ENCODE results near the gene DNAH2.

Gene DNAH2, protein sequence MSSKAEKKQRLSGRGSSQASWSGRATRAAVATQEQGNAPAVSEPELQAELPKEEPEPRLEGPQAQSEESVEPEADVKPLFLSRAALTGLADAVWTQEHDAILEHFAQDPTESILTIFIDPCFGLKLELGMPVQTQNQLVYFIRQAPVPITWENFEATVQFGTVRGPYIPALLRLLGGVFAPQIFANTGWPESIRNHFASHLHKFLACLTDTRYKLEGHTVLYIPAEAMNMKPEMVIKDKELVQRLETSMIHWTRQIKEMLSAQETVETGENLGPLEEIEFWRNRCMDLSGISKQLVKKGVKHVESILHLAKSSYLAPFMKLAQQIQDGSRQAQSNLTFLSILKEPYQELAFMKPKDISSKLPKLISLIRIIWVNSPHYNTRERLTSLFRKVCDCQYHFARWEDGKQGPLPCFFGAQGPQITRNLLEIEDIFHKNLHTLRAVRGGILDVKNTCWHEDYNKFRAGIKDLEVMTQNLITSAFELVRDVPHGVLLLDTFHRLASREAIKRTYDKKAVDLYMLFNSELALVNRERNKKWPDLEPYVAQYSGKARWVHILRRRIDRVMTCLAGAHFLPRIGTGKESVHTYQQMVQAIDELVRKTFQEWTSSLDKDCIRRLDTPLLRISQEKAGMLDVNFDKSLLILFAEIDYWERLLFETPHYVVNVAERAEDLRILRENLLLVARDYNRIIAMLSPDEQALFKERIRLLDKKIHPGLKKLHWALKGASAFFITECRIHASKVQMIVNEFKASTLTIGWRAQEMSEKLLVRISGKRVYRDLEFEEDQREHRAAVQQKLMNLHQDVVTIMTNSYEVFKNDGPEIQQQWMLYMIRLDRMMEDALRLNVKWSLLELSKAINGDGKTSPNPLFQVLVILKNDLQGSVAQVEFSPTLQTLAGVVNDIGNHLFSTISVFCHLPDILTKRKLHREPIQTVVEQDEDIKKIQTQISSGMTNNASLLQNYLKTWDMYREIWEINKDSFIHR (N-terminal part only)

DNA sequence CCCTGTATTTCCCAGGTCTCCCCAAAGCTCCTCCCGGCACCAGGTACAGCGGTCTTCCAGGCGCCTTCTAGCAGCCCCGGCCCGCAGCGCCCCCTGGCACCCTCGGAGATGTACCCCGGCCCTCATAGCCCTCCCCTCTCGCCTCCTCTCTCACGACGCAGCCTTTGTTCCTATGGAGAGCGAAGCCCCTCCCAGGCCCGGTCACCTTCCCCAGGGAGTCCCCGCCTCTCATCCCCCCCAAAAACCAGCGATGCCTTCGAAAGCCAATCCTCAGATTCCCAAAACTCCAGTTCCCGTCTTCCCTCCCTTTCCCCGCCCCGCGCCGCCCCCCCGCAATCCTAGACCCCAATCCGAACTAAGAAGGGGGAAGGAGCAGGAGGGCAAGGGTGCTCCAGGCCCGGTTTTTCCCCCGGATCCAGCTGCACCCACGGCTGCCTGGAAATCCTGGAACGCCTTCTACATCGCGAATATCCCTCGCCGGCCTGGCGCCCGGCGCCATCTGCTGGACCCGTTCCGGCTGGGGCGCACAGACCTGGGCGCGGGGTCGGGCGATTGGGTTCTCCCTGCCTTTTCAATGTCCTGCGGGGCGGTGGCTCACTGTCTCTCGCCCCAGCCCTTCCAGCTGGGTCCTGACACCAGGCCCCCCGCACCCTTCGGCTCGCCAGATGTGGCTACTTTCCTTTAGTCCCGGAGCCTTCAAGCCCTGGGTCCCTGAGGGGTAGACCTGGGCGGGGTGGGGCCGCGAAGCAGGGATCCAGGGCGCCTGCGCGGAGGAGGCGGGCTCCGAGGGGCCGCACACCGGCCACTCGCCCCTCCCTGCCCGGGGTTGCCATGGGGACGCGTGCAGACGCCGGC is at the start of gene DNAH2:
Gene DNAH2, plus strand, starts transcription at position 844 of the 855 bp plus-strand sequence. CDS start 1,991 bp downstream, outside the sequence.
- DNase-seq, result peak; percentile 76

DNA sequence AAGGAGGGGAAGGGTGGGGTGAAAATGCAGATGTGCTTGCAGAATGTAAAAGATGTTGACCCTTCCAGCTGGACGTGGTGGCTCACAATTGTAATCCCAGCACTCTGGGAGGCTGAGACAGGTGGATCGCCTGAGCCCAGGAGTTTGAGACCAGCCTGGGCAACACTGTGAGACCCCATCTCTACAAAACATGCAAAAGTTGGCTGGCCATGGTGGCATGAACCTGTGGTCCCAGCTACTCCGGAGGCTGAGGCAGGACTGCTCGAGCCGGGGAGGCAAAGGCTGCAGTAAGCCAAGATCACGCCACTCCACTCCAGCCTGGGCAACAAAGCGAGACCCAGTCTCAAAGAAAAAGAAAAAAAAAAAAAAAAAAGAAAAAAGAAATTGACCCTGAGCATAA is 49.1 kb upstream of the DNAH2 start:
- no peak for DNase-seq

GRCh38 chr17:7673239-7673638 is 44.3 kb upstream of the DNAH2 start:
- DNase-seq, result peak; percentile 70

GRCh38 chr17:7674934-7675333 is 42.6 kb upstream of the DNAH2 start:
- no peak for DNase-seq

DNA sequence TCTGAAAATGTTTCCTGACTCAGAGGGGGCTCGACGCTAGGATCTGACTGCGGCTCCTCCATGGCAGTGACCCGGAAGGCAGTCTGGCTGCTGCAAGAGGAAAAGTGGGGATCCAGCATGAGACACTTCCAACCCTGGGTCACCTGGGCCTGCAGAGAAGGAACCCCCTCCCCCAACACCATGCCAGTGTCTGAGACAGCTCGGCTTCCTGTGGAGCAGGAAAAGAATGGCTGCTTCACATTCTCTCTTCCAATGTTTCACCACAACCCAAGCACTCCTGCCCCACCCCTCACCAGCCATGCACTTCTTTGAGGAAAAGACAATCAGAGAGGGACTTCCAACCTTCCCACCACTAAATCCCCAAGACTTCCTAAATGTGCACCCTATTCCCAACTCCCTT is 41.0 kb upstream of the DNAH2 start:
- DNase-seq, result no peak

DNA sequence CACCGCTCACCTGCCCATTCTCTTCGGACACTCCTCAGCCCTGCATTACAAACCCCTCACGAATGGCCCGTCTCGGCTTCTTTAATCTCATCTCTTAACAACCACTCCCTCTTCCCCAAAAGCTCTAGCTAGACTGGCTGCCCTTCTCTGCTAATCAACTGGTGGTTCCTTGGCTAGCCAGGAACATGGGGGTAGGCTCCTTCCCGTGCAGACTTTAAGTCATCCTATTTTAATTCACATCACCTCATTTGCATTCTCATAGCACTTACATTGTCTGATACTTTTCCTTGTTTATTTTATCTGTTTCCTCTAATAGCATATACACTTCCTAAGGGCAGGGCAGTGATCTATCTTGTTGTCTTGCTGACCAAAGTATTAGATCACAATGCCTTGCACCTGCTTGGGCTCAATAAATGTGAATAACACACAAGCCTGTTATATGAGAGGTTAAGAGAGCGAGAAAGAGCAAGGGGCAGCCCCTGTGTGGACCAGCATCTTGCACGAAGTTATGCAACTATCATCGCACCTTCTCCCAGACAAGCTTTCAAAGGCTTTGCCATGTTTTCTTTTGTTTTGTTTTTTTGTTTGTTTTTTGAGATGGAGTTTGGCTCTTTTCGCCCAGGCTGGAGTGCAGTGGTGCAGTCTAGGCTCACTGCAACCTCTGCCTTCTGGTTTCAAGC is 40.0 kb upstream of the DNAH2 start:
- no peak for DNase-seq

DNA sequence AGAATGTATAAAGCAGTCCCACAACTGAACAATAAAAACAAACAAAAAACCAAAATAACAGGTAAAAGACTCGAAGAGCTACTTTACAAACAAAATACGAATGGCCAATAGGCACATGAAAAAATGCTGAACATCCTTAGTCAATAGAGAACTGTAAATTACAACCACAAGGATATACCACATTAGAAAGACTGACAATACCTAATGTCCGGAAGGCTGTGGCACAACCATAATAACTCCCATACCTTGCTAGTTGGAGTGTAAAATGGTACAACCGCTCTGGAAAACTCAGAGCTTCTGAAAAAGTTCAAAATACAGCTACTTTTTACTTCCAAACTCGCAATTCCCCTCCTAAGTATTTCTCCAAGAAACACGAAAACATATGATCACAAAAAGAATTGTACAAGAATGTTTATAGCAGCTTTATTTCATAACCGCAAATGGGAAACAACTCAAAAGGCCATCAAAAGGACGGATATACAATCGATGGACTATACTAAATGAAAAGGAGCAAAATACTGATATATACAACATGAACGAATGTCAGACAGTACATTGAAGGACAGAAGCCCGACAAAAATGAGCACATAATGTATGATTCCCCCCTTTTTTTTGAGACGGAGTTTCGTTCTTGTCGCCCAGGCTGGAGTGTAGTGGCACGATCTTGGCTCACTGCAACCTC is 32.6 kb upstream of the DNAH2 start:
- DNase-seq, result no peak

DNA sequence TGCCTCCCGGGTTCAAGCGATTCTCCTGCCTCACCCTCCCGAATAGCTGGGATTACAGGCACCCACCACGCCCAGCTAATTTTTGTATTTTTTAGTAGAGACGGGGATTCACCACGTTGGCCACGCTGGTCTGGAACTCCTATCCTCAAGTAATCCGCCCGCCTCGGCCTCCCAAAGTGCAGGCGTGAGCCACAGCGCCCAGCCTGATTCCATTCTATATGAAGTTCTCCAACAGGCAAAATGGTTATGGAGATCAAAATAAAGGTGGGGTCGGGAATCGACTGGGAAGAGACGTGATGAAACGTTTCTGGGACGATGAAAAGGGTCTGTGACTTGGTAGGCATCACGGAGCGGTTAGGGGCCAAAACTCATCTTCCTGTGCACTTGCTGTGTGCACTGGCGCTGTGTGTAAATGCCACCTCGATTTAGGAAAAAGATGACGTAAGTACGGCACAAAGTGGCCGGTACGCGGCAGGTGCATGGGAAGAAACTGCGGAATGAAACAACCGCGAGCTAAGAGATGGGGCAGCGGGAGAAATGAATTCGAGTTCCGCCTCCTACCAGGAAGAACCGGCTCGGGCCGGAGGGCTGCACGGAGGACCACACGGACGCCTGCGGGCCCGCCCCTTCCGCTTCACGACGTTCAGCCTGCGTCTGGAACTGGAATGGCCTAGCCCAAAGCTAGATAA is 31.9 kb upstream of the DNAH2 start:
- peak; percentile 96 for DNase-seq

- peak; percentile 92 for DNase-seq
These were observed 31.1 kb upstream of the DNAH2 start for GRCh38 chr17:7686222-7687071.

GRCh38 chr17:7687072-7687907 is 30.3 kb upstream of the DNAH2 start, which contains the start of gene TP53:
Gene TP53 (minus strand): TSS chr17:7687490. CDS start chr17:7676594, 10,896 bp downstream.
- DNase-seq, result peak; percentile 96

- DNase-seq, result peak; percentile 99
These were observed 29.4 kb upstream of the DNAH2 start, which contains the start of gene WRAP53 for GRCh38 chr17:7687908-7688807. Gene WRAP53 (plus strand): TSS chr17:7688477. CDS start chr17:7688649, 172 bp downstream.

DNA sequence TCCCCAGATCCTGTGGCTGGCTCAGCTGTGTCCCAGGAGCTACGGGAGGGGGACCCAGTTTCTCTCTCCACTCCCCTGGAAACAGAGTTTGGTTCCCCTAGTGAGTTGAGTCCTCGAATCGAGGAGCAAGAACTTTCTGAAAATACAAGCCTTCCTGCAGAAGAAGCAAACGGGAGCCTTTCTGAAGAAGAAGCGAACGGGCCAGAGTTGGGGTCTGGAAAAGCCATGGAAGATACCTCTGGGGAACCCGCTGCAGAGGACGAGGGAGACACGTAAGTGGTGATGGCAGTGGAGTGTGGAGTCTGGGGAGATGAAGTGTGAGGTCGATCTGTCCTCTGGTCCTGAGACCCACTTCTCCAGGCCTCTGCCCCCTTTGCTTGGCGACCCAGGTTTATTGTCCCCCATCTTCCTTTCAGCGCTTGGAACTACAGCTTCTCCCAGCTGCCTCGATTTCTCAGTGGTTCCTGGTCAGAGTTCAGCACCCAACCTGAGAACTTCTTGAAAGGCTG is 28.7 kb upstream of the DNAH2 start:
- DNase-seq, result no peak

DNA sequence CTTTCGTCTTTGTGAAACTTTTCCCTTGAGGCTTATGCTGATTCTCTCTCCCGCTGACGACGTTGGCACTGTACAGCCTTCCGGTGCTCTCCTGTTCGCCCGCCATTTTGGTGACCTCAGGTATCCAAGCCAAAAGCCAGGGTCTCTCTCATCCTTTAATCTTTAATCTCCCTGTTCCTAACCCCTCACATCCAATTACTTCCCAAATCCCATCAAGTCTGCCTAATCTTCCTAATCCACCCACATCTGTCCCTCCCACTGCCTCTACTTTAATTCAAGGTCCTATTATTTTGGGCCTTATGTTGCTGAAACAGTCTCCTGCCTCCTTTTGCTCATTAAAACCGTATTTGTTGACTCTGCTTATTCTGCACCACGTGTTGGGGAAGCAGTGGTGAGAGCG is 22.0 kb upstream of the DNAH2 start:
- DNase-seq, result no peak

- no peak for DNase-seq
These were observed 19.5 kb upstream of the DNAH2 start for GRCh38 chr17:7697828-7698588.

GRCh38 chr17:7700510-7700909 is 17.0 kb upstream of the DNAH2 start:
- DNase-seq, result no peak

DNA sequence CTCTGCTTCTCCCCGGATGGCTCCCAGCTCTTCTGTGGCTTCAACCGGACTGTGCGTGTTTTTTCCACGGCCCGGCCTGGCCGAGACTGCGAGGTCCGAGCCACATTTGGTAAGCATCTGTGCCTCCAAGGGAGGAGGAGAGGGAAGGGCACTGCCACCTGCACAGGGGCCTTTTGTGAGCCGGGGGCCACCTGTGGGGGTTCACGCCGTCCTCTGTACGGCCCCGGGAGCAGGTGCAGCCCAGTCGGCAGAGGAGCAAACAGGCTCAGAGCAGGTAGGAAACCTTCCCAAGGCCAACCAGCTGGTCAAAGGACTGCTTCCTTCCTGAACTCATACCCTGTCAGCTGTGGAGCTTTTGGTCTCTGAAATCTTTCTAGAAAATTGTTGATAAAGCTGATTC is 15.9 kb upstream of the DNAH2 start:
- DNase-seq, result no peak

GRCh38 chr17:7702776-7703175 is 14.8 kb upstream of the DNAH2 start:
- no peak for DNase-seq

Measured in activated effector memory CD4-positive, alpha-beta T cell treated with anti-CD3 and anti-CD28 coated beads, Interleukin-2, amount 50 U/mL, for 16 hours (primary cell).